Measurements from ENCODE around the gene PCSK5. TPM values are rescaled to one million over a fixed set of nuclear protein-coding genes. Genes with fewer than 3 reads are reported as not detected.

PCSK5 gene
- total RNA-seq, 1 experiment from 2014 or later = 6.9 TPM

- no TSS peak for BruUV-seq (replicated peaks)
- intact Hi-C loops (cut with micrococcal nuclease) = no loop called here
- Histone ChIP-seq H3K9me2 (ENCODE audit: insufficient read depth) (no peaks in the 10 kb centered on the region), H3K4me1 (ENCODE audit: control insufficient read depth in 1 of 2, insufficient read depth in 2 of 2, low read length in 2 of 2) (no peaks in the 10 kb centered on the region), H3K9me3 (ENCODE audit: control insufficient read depth in 1 of 2, insufficient read depth in 1 of 2, low read depth in 1 of 2, low read length in 2 of 2) (no peaks in the 10 kb centered on the region), H3K4me2 (ENCODE audit: low read length) (no peak overlapping the region), H2AFZ (ENCODE audit: low read depth, low read length, poor library complexity, severe bottlenecking) (no peak overlapping the region), H4K20me1 (ENCODE audit: insufficient read depth) (no peaks in the 10 kb centered on the region), H3K36me3 (ENCODE audit: control insufficient read depth in 1 of 2, insufficient read depth in 2 of 2, low read length in 2 of 2) (no peaks in the 10 kb centered on the region), H3K9ac (ENCODE audit: low read length) (no peak overlapping the region), H3K79me2 (ENCODE audit: insufficient read depth, low read length) (no peaks in the 10 kb centered on the region), H3K27me3 (ENCODE audit: insufficient read depth, low read length) (no peaks in the 10 kb centered on the region), H3K27ac (ENCODE audit: low read depth, low read length) (no peak overlapping the region), H3K4me3 (replicated peaks in 1 of 2; ENCODE audit: low read depth in 1 of 2, low read length in 2 of 2) (no peak overlapping the region)
- ATAC-seq = no peak
- CTCF ChIA-PET = no interaction called here
- RAD21 ChIA-PET (ENCODE audit: low non-redundant PET in 1 of 2, low total read pairs in 2 of 2, uncharacterized antibody in 2 of 2, unreplicated experiment in 2 of 2) = no interaction called here
- no peak for DNase-seq (ENCODE audit: low read depth, low spot score)
- POLR2A ChIA-PET = no interaction called here
- TF ChIP-seq ATF3 (IDR thresholded peaks at IDR 0.05) (no peak), CBX3 (IDR thresholded peaks at IDR 0.05; ENCODE audit: low read depth) (no peak), SP1 (IDR thresholded peaks at IDR 0.05; ENCODE audit: low read depth) (no peak), EGR1 (IDR thresholded peaks at IDR 0.05; ENCODE audit: low read depth) (no peak), JUND (IDR thresholded peaks at IDR 0.05) (no peak), ELF1 (IDR thresholded peaks at IDR 0.05; ENCODE audit: borderline replicate concordance, low read depth) (no peak), YY1 (IDR thresholded peaks at IDR 0.05; ENCODE audit: extremely low read depth, insufficient replicate concordance, low read depth, low read length) (no peak), ZBTB33 (IDR thresholded peaks at IDR 0.05; ENCODE audit: extremely low read depth, insufficient replicate concordance, low read length) (no peak), POLR2AphosphoS5 (IDR thresholded peaks at IDR 0.05; ENCODE audit: low read depth, low read length) (no peak), RAD21 (IDR thresholded peaks at IDR 0.05; ENCODE audit: low read depth) (no peak), POLR2A (IDR thresholded peaks at IDR 0.05; ENCODE audit: borderline replicate concordance, extremely low read depth, insufficient read depth, insufficient read length) (no peak), FOSL1 (IDR thresholded peaks at IDR 0.05; ENCODE audit: low read depth) (no peak), EZH2phosphoT487 (IDR thresholded peaks at IDR 0.05; ENCODE audit: borderline replicate concordance) (no peak)
Measured at GRCh38 chr9:76341616-76342015, 451.1 kb downstream of the PCSK5 start.
